HG03025 (cell line): ENCODE measurements around the gene CALM3.

ENCODE experiments used
- ATAC-seq: cut with Tn5 transposase; IDR thresholded peaks from one replicate; pipeline ENCODE4 v1.9.1; 2021; ENCODE audit warnings: mild to moderate bottlenecking, moderate library complexity; ENCODE audit not compliant: unreplicated experiment, low FRiP score

CALM3 gene

GRCh38 chr19:46598372-46598917 lies 2.7 kb upstream of the CALM3 start:
- ATAC-seq: no peak

- no peak for ATAC-seq
Measured at GRCh38 chr19:46599716-46600373, 1.3 kb upstream of the CALM3 start.

GRCh38 chr19:46600384-46601317 lies 479 bp upstream of the CALM3 start:
- ATAC-seq: peak; percentile 78

DNA sequence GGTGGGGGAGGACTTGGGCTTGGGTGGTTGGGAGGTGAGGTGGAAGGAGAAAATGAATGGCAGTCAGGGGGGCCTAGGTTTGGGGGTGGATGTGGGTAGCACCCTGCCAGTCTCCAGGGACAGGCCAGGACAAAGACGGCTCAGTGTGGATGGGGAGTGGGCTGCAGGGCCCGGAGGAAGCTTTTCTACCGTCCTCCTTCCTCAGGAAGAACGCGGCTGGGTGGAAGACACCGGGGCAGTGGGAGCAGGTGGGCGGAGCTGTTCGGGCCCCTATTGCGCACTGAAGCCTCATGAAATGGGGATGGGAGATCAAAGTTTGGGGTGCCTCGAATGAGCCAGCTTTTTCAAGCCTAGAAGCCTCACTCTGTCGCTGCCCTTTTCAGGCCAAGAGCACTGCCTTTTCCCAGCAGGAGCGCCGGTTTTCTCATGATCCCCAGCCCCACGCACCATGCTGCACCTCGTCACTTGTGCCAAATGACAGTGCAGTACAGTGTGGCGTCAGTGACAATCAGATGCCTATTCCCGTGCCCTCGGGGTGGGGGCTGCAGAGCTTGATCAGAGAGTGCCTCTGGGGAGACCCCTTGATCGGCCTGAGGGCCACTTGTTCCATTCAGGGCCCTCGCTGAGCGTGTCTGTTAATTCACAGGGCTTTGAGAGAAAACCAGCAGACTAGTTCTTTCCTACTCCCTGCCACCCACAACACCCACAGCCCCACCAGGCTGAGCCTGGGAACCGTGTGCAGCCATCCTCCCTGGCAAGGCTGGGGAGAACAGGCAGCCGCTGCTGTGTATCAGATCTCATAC lies 1.5 kb downstream of the CALM3 start:
- ATAC-seq: no peak

GRCh38 chr19:46603195-46603637 lies 2.1 kb downstream of the CALM3 start:
- ATAC-seq: no peak

GRCh38 chr19:46603752-46604231 lies 2.7 kb downstream of the CALM3 start:
- no peak for ATAC-seq

DNA sequence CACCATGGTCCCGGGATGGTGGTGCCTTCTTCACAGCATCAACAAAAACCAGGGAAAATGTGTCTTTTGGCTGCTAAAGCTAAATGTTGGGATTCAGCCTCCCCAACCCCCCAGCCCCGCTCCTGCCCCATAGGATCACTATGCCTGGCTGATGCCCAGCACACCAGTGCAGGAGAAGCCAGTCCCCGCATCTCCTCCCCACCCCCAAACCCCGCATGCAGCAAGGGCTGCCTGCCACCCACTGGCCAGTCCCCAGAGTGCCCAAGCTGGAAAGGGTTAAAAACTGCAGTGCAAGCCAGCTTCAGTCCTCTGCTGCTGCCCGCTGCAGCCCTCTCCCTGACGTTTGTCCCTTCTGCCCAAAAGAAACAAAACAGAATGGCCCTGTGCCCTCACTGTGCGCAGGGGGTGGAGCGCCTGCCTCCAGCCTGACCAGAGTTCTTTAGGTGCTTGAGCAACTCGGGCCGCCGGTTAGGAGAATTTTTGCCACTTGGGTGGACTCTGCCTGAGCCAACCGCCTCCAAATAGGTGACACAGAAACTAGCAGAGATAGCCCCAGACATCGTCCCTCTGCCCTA lies 3.7 kb downstream of the CALM3 start:
- ATAC-seq: no peak

GRCh38 chr19:46605356-46605821 lies 4.3 kb downstream of the CALM3 start:
- ATAC-seq: no peak

DNA sequence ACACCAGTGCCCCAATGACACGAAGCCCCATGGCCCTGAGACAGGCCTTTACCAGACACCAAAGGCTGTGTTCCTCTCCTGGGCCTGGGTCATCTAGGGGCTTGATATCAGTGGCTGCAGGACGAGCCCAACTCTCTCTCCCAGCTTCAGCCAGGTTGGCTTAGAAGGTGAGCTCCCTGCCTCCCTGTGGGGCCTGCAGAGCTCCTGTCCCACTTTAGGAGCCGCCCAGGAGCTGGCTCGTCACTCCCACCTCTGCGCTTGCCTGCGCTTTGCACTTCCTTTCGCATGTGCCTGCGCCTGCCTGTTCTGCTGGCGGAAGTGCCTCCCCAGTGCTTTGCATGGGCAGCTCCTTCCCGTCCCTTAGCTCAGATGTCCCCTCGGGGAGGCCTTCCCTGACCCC lies 4.9 kb downstream of the CALM3 start:
- ATAC-seq: no peak

GRCh38 chr19:46606681-46607447 lies 5.7 kb downstream of the CALM3 start:
- no peak for ATAC-seq

GRCh38 chr19:46607448-46607841 lies 6.3 kb downstream of the CALM3 start:
- ATAC-seq: no peak

- ATAC-seq: no peak
Measured at GRCh38 chr19:46608178-46608577, 7.0 kb downstream of the CALM3 start.

DNA sequence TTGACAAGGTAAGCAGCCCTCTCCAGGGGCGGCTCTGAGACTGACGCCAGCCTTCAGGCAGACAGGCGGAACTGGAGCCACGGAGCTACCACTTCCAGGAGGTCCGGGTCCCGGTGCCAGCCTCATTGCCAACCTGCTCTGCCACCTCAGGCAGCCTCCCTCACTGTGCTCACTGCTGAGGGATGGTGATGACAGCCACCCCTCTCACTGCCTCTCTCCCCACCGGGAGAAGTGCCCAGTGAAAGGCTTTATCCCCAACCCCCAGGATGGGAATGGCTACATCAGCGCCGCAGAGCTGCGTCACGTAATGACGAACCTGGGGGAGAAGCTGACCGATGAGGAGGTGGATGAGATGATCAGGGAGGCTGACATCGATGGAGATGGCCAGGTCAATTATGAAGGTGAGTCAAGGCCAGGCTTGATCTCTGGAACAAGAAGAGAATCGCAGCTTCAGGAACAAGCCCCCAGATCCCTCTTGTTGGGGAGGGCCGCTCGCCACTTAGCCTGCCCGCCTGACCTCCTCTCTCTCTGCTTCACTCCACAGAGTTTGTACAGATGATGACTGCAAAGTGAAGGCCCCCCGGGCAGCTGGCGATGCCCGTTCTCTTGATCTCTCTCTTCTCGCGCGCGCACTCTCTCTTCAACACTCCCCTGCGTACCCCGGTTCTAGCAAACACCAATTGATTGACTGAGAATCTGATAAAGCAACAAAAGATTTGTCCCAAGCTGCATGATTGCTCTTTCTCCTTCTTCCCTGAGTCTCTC lies 7.6 kb downstream of the CALM3 start:
- ATAC-seq: no peak

GRCh38 chr19:46609511-46610412 lies 8.6 kb downstream of the CALM3 start:
- no peak for ATAC-seq

DNA sequence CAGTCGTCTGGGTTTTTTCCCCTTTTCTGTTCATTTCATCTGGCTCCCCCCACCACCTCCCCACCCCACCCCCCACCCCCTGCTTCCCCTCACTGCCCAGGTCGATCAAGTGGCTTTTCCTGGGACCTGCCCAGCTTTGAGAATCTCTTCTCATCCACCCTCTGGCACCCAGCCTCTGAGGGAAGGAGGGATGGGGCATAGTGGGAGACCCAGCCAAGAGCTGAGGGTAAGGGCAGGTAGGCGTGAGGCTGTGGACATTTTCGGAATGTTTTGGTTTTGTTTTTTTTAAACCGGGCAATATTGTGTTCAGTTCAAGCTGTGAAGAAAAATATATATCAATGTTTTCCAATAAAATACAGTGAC lies 9.3 kb downstream of the CALM3 start:
- ATAC-seq: no peak

- ATAC-seq: no peak
Measured at GRCh38 chr19:46610851-46611770, 10.0 kb downstream of the CALM3 start.

- ATAC-seq: no peak
Measured at GRCh38 chr19:46611776-46612175, 10.6 kb downstream of the CALM3 start.
